SIG-M5 treated with dmso at 0.1 percent for 504 hours (cell line): ENCODE data around the gene RPS14.
A peak's percentile ranks its signal among the peaks of the same experiment; 100 is the strongest.
"Not testable (repeated sequence)": the region's sequence is repeated elsewhere in the genome, so short reads cannot be mapped to it uniquely, and the experiment has no call there.

ENCODE experiments used
- DNase-seq: peaks from one replicate; lab custom pipeline; 2025; ENCODE audit not compliant: unreplicated experiment; lab: John Stamatoyannopoulos, UW

The RPS14 gene

DNA sequence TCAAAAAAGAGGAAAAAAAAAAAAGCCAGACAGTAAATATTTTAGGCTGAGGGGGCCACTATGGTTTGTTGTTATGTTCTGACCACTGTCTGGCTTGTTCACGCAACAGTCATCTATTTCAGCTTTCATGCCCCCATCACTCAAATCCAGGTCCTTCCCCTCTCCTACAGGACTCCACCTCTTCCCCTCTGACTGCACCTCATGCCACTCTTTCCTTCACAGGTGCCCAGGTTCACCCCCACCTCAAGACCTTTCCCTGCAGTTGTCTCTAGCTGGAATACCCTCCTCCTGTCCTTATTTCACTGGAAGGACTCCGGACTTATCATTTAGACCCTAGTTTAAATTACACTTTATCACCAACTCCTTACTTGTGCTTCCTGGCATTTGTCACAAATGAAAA is 3.5 kb downstream of the RPS14 start:
- DNase-seq = no peak

GRCh38 chr5:150444770-150445169 is 4.8 kb downstream of the RPS14 start:
- DNase-seq = no peak

DNA sequence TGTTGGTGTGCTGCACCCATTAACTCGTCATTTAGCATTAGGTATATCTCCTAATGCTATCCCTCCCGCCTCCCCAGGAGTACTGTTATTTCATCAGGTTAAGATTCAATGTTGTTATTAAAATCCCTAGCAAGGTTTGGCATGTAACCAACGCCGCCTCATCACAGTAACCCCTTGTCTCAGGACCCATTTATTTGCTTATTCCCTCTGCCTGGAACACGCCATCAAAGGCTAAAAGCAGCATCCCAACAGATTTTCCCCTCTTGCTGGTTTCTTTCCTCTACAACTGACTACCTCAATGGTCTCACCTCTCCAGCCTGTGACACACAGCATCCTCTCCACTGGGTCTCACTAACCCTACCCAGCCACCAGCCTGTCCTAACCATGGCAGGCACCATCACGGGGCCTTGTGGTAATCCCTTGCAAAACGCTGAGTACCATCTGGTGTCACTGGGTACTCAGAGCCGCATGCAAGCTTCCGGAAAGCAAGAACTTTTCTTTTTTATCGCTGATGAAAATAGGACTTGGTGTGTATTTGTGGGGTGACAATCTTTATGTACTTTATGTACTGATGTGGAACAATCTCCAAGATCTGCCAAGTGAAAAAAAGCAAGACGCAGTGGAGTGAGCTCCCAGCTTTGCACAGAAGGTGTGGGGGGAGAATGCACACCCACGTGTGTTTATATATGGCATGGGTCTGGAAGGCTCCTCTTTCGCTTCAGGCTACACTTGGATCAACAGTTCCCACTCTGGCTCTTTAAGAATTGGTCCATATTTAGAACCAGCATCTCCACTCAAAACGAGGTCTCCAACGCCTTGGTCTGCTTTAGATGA is 6.1 kb downstream of the RPS14 start:
- no peak for DNase-seq

- no peak for DNase-seq
These were observed 6.8 kb downstream of the RPS14 start for GRCh38 chr5:150442699-150443080.

DNA sequence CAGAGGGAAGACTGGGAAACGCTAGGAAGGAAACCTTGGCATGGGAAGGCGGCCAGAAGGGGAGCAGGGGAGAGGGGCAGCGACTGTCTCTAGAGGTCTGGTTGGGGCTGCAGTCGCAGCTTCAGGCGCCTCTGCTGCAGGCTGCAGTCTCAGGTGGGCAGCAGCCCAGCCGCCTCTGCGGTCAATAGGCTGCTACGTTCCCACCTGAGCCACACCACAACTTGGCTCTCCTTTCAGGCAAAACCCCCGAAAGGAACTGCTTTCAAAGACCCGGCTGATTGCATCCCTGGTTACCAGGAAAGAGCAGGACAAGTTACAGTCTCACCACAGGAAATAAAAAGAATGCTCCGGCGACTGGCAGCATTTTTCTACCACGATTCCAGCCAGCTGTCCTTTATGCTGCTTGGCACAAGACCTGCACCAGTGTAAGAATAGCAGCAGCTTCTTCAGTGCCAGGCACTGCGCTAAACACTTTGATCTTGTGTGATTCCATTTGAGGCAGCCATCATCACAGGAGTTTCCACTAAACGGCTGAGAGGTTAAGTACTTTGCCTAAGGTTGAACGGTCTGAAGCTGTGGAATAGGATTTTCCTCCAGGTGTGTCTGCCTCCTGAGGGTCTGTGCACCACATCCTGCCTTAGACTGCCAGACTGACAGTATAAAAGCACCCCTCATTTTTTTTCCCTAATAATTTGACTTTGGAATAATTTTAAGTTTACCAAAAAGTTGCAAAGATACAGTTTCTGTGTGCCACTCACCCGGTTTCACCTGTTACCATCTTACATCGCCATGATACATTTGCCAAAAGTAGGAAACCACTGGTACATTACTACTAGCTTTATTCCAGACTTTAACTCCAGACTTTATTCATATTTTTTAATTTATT is 7.5 kb downstream of the RPS14 start:
- DNase-seq = no peak

DNA sequence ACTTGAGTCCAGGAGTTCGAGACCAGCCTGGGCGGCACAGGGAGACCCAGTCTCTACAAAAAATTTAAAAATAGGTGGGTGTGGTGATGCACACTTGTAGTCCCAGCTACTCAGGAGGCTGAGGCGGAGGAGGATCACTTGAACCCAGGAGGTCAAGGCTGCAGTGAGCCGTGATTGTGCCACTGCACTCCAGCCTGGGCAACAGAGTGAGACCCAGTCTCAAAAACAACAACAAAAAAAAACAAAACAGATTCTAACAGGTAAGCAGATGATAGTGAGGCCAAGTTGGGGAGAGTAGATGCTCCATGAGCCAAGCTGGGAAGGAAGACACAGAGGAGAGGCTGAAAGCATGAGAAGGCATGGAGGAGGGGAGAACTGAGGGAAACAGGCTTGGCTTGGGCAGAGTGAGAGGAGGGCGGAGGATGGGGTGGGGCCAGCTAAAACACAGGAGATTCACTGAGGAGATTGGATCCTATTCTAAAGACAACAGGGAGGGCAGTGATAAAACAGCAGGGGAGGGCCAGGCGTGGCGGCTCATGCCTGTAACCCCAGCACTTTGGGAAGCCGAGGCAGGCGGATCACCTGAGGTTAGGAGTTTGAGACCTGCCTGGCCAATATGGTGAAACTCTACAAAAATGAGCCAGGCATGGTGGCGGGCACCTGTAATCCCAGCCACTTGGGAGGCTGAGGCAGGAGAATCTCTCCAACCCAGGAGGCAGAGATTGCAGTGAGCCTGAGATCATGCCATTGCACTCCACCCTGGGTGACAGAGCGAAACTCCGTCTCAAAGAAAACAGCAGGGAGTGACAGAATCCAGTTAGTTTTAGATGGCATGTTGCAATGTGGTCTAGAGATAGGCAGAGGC is 8.4 kb downstream of the RPS14 start:
- DNase-seq = no peak

DNA sequence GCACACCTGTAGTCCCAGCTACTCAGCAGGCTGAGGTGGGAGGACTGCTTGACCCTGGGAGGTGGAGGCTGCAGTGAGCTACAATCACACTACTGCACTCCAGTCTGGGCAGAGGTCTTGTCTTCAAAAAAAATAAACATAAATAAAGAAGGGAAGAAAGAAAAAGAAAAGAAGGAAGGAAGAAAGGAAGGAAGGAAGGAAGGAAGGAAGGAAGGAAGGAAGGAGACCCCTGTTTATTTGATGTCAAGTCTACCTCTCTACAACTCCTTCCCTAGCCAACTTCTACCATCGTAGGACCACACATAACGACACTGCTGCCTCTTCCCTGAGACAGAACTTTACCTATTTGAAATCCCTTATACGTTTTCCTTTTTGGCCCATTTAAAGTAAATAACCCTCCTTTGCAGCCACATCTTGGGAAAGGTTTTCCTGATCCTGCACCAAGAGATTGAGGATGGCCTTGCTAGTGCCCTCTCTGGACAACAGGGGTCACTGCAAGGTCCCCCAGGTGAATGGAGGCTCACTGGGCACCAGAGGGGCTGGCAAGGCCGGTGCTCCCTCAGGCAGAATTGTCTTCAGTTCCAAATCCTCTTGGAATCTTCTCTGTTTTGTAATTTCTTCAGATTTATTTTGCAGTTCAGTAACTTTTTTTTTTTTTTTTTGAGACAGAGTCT is 10.5 kb downstream of the RPS14 start:
- DNase-seq = no peak

DNA sequence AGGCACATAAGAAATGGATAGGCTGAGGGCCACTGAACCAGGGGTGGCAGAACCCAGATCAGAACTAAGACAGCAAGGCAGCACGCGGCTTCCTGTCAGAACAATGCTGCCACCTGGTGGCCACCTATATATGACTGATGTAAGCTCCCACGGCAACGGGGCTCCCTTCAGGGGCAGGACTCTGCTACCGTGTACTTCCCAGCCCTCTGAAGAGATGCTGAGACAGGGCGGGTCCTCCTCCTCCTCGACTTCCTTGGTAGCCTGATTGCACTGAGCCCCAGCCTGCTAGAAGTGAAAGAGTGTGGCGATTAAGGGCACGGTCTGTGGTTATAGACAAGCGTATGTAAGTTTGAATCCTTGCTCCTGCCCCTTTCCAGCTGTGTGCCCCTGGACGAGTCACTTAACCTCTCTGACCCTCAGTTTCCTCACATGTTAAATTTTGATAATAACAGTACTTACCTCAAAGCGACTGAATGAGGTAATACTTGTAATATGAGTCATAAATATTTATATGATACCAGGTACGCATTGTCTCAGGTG is 13.3 kb downstream of the RPS14 start:
- DNase-seq = peak; percentile 92

DNA sequence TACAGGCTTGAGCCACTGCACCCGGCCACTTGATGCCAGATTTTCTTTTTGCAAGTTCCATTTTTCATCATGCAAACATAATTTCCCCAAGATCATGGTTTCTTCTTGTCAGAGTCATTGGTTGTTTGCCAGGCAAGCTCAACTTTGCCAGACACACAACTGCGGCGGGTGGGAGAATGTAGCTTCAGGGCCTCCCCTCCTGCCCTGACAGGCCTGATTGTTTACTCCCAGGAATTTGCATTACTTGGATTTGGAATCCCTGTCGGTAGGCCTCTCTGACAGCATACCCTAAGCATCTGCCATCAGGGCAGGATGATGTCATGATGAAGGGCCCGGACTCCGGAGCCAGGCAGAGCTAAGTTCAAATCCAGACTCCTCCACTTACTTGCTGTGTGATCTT is 15.1 kb downstream of the RPS14 start:
- no peak for DNase-seq

GRCh38 chr5:150431574-150431973 is 18.0 kb downstream of the RPS14 start:
- DNase-seq = no peak

DNA sequence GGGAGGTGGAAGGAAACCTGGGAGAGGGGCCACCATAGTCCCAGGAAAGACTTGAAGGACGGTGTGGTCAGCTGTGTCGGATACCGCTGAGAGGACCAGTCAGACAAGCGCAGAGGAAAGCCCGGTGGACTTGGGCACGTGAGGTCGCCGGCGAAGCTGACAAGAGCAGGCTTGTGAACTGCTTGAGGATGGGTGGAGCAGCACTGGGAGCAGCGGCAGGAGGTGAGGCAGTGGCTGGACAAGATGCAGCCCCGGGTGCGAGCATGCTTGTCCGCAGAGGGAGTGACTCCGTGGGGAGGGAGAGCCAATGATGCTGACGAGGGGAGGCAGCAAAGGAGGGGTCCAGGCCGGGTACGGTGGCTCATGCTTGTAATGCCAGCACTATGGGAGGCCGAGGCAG is 18.5 kb downstream of the RPS14 start:
- DNase-seq = no peak

GRCh38 chr5:150429410-150429873 is 20.1 kb downstream of the RPS14 start:
- DNase-seq = peak; percentile 50

GRCh38 chr5:150428978-150429377 is 20.6 kb downstream of the RPS14 start:
- no peak for DNase-seq

DNA sequence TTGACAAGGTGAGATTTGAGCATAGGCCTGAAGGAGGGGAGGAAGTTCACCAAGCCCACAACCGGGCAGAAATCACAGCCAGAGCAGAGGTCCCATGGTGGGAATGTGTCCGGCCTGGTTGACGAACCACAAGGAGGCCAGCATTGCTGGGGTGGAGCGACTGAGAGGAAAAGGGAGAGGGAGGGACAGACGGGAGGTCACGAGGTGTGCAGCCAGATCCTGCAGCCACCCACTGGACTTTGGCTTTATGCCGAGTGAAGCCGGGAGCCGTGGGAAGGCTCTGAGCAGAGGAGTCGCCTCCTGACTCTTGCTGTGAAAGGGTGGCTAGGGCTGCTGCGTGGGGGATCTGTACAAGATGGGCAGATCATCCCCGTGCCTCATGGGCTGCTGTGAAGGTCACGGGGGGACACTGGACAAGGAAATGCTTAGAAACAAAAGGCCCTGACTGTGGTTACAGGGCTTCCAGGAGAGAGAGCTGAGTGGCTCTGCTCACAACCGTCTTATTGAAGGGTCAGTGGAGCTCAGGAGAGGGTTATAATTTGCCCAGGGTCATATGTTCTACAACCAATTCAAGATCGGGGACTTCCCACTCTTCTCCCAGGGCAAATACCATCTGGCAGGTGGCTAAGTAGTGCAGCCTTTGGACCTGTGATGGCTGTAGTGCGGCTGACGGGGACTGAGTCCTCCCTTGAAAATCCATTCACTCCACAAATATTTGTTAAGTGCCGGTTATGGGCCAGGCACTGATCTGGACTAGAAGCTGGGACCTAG is 21.2 kb downstream of the RPS14 start:
- no peak for DNase-seq

- DNase-seq = not testable (repeated sequence)
These were observed 23.4 kb downstream of the RPS14 start for GRCh38 chr5:150426165-150426564.

DNA sequence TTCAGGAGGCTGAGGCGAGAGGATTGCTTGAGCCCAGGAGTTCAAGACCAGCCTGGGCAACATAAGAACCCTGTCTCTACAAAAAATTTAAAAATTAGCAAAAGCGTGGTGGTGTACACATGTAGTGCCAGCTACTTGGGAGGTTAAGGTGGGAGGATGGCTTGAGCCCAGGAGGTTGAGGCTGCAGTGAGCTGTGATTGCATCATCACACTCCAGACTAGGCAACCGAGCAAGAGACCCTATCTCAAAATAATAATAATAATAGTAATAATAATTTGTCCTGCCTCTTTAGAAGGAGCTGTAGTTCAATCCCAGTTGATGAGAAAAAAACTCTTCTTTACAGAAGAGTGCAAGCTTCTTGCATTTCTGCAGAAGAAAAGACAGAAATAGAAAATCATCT is 26.8 kb downstream of the RPS14 start:
- no peak for DNase-seq

DNA sequence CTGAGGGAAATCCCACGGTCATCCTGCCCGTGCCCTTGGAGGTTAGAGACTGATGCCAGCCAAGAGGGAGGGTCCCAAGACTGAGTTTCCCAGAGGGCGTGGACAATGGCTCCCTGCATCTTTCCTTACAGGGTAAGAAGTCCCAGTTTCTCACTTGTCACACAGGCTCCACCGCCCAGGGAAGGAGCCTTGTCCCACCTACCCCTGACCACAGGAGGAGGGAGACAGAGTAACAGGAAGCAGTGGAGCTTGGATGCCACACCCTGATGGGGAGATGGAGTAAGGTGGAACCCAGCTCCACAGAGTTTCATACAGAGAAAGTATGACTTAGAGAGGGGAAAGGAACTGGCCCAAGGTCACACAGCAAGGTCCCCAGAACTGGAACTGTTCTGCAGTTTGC is 27.5 kb downstream of the RPS14 start:
- DNase-seq = no peak

DNA sequence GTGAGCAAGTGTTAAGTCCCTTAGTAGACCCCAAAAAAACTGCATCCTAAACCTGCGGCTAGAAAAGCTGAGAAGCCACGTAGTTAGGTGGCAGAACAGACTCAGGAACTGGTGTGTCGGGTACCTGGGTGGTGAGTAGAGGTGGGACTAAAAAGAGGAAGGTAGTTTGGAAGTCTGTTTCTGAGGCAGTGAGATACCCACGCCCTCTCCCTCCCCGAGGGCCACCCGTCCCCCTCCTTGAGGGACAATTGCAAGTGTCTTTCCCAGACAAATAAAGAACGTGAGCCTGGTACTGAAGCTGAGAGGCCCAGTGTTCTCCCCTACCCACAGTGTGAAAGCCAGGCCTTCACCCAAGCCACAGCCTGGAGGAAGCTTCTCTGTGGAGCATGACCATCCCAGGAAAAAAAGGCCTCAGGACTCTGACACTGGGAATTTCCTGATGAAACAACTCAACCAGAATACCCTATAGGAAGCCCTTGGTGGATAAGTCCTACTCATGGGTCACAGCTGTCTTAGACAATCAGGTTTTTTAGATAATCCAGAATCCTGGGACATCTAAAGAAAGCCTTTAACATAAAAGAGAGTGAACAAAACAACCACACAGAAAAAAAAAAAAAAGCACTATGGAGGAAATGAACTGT is 29.8 kb downstream of the RPS14 start:
- DNase-seq = no peak
